SH-SY5Y (cell line): ENCODE results near the gene ODAD3.

Source experiments
- GATA2 ChIP-seq: IDR thresholded peaks from 2 replicates; pipeline ENCODE4 v1.6.1; 2011; ENCODE audit warnings: mild to moderate bottlenecking, low read depth, low read length
- GATA3 ChIP-seq: IDR thresholded peaks from 2 replicates; pipeline ENCODE4 v1.6.1; 2011; ENCODE audit warnings: low read depth, mild to moderate bottlenecking, low read length, moderate library complexity

GRCh38 chr19:11390933-11391680, 43.8 kb downstream of the ODAD3 start:
- TF ChIP-seq GATA2: no peak
- no peak for TF ChIP-seq GATA3
